ENCODE results near the gene CDC42.

DNA sequence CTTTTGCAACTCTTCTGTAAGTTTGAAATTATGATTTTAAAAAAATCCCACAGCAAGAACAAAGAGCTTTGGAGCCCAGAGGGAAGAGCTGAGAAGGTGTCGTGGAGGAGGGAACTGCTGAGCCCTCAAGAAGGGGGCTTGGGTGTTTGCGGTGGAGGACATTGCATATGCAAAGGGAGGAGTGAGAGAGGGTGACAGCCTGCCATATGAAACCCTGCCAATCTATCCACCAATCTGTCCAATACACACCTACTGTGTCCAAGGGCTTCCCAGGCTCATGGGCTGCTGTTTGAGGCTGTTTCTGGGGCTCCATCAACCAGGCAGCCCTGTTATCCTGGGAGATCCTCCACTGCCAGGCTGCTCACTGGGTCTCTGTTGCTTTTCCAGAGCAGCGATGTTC lies 75.2 kb downstream of the CDC42 start:
- TF ChIP-seq POLR2AphosphoS5 (IDR thresholded peaks at IDR 0.05; ENCODE audit: low read depth, low read length) (no peak), POLR2A (IDR thresholded peaks at IDR 0.05; ENCODE audit: low read depth, low read length) (no peak)
